Measurements from ENCODE around the gene LILRB5.
"Not testable (repeated sequence)": the region's sequence is repeated elsewhere in the genome, so short reads cannot be mapped to it uniquely, and the experiment has no call there.

Gene LILRB5

GRCh38 chr19:54214217-54214616 is 42.9 kb downstream of the LILRB5 start:
- not testable (repeated sequence) for DNase-seq (ENCODE audit: low spot score)

GRCh38 chr19:54211235-54211634 is 45.8 kb downstream of the LILRB5 start:
- no peak for DNase-seq (ENCODE audit: low spot score)

- DNase-seq (ENCODE audit: low spot score), result peak; percentile 88
Measured at GRCh38 chr19:54209811-54210494, 47.1 kb downstream of the LILRB5 start.

GRCh38 chr19:54209058-54209810 is 47.8 kb downstream of the LILRB5 start:
- DNase-seq (ENCODE audit: low spot score), result no peak

- no peak for DNase-seq (ENCODE audit: low spot score)
Measured at GRCh38 chr19:54208784-54209057, 48.4 kb downstream of the LILRB5 start.

- DNase-seq (ENCODE audit: low spot score), result no peak
Measured at GRCh38 chr19:54207983-54208783, 48.9 kb downstream of the LILRB5 start.

GRCh38 chr19:54207676-54207982 is 49.4 kb downstream of the LILRB5 start:
- no peak for DNase-seq (ENCODE audit: low spot score)

GRCh38 chr19:54207193-54207592 is 49.9 kb downstream of the LILRB5 start:
- not testable (repeated sequence) for DNase-seq (ENCODE audit: low spot score)

- DNase-seq (ENCODE audit: low spot score), result no peak
Measured at GRCh38 chr19:54206831-54207177, 50.3 kb downstream of the LILRB5 start.

- DNase-seq (ENCODE audit: low spot score), result no peak
Measured at GRCh38 chr19:54206030-54206830, 50.8 kb downstream of the LILRB5 start.

GRCh38 chr19:54204767-54205468 is 52.2 kb downstream of the LILRB5 start:
- DNase-seq (ENCODE audit: low spot score), result no peak

- no peak for DNase-seq (ENCODE audit: low spot score)
Measured at GRCh38 chr19:54203151-54203611, 53.9 kb downstream of the LILRB5 start.

GRCh38 chr19:54201980-54202379 is 55.1 kb downstream of the LILRB5 start:
- no peak for DNase-seq (ENCODE audit: low spot score)

- DNase-seq (ENCODE audit: low spot score), result no peak
Measured at GRCh38 chr19:54201172-54201701, 55.8 kb downstream of the LILRB5 start.
